ENCODE measurements around the gene DSCAML1.

The DSCAML1 gene

DNA sequence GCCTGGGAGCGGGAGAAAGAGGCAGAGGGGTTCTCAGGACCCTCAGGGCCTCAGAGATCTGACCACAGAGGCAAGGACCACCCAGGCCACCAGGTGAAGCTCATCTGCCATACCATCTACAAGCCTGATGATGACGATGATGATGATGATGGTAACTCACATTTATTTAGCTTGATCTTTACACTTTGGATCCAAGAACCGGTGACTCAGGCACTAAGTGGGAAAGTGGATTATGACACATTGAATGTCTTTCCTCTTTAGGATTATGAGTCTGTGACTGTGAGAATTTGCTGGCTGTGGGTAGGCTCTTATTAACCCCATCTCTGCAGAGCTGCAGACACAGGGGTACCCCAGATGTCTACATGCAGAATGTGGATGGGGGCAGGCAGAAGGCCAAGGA is 110.3 kb downstream of the DSCAML1 start:
- no peak for DNase-seq

DNA sequence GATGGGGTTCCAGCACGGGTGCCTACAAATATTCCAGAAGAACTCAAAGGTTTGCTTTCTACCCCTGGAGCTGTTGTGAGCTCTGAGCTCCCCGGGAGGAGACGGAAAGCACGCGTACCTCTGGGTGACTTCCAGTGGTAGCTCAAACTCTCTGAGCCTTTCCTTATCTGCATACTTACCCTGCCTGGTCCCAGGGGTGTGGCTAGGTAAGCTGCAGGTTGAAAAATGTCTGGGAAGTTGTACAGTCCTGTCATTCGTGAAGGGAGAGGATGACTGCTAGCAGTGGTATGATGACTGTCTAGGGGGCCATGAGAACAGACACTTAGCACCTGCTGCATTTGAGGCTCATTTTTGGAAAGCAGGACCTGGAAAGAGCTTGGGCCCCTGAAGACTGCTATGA is 111.5 kb downstream of the DSCAML1 start:
- DNase-seq = no peak

DNA sequence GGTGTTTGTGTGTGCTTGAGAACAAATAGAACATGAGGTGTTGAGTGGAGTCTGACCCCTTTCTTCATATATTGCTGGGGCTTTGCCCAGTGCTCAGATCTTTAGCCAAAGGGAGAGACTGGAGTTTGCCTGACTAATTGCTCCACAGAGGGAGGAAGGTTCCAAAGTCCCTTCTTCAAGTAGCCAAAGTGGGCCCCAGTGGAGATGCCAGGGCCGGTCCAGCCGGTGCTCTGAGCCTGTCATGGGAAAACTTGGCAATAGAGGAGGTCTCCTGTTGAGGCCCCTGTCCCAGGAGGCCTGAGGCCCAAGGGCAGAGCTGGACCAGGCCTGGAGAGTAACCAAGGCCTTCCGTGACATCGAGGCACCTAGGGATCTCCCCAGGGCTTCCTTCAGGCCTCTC is 112.3 kb downstream of the DSCAML1 start:
- no peak for DNase-seq

DNA sequence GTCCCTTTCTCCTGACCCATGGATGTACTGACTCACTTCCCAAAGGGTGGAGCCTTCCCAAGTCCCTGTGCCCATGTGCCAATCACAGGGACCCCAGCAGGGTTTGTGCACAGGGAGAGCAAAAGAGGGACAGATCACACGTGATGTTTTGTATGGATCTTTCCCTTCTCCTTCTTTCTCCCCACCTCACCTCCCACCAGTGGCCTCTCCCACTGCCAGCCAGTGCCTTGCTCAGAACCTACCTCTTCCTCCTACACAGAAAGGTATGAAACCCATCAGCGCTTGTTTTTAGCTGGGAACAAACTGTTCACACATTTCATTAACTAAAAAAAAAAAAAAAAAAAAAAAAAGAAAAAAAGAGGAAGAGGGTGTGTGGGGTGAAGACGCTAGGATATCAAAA is 112.9 kb downstream of the DSCAML1 start:
- DNase-seq = no peak

DNA sequence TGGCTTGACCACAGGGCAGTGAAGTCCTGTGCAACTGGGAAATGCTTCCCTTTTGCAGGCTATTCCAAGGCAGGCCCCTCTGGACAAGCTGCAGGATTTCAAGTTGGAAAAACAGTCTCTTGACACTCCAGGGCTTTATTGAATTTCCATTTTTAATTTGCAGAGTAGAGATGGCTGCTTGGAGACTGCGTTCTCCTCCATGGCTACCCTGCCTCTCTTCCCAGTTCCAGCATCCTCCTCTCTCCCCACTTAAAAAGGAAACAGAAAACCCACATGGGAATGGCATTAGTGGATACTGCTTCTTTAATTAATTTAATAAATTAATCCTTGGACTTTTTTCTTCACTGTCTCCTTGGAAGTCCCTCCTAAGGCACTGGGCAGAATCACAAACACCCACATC is 115.6 kb downstream of the DSCAML1 start:
- no peak for DNase-seq

DNA sequence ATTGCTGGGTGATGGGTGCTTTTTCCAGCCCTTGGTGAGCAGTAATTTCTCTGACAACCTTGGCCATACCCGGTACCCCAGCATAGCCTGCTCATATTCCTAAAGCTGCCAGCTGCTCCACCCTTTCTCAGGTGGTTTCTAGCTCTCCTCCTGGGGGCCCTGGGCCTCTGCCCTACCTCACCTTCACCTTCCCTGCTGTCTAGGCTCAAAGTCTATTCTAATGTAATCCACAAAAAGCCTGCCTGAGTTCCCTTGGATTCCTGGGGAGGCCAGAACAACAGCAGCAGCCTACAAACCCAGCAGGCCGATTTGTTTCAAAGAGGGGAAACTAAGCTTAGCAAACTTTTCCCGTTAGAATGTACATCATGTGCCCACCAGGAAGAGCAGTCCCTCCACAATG is 117.6 kb downstream of the DSCAML1 start:
- DNase-seq = no peak

DNA sequence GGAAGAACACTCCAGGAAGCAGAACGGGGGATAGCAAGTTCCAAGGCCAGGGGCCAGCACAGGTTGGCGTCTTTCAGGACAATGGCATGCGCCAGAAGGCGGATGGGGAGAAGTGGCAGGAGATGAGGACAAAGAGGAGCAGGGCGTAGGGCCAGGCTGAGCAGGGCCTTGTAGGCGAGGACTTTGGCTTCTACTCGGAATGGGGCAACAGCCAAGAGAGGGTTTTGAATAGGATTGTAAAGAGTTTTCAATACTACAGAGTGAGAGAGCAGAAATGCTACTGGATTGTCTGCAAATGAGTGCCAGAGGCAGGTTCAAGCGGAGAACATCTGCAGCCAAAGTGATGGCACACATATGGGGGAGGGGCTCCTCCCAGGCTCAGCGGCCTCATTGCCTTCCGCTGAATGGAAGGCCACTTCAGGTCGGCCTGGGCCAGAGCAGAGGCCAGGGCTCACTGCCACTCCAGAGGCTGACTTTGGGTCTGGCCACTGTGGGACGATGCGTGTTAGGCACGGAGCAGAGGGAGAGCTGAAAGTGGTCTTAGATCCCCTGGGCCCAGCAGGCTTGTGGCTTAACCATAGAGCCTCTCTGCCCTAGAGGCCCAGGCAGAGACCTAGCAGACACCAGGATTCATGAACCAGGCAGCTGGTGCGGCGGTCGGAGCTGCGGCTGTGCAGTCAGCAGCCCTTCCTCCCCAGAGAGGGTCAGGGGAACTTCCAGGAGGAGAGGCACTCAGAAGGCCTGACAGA is 118.2 kb downstream of the DSCAML1 start:
- no peak for DNase-seq

DNA sequence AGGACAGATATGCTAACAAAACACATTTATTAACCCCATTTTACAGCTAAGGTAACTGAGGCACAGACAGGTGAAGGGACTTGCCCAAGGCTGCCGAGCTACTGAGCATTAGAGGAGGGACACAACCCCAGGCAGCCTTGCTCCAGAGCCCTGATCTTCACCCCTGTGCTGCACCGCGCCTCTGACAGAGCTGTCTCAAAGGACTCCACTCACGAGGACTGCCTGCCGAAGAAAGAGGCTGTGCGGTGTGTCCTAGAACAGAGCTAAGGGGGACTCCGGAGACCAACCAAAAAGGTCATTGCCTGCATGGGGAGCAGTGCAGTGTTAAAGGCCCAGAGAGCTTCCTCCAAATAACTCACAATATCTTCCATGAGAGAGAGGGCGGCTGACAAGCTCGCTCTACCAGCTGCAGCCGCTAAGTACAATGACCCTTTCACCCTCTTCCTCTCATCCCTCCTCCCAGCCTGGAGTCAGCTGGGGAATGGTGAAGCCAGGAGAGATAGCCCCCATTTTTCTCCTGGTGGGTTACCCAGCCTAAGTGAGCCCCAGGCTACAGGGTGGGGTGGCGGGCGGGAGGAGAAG is 119.2 kb downstream of the DSCAML1 start:
- DNase-seq = no peak

DNA sequence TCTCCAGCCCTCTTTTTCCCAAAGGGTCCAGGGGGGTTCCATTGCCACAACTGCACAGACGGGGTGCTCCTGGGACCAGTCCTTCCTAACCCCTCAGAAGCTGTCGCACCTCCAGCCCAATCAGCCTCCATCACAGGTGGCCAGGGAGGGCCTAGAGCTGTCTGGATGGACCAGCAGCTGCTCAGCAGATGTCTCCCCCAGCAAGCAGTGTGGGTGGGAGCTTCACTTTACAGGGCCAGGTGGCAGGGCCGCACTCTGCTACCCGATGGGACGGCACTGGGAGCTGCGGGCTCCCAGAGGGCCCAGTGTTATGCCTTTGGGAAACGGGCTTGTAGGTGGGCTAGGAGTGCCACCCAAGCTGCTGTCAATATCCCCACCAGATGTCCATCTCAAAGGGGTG is 120.5 kb downstream of the DSCAML1 start:
- no peak for DNase-seq

DNA sequence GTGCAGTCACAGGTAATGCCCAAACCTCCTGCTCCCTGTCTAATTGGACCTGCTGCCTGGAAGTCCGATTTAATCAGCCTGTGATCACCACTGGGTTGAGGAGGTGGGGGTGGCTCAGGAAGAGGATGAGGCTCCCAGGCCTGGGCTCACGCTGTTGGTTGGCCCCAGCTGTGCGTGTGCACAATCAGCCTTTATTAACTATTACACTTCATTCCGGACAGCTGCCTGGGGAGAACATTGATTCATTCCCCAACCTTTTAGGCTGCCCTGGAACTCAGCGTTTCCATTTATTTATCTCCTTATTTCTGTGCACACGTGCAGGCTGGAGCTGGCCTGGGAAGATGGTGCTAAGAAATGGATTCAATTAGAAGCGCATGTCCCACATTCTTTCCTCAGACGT is 123.4 kb downstream of the DSCAML1 start:
- DNase-seq = no peak

DNA sequence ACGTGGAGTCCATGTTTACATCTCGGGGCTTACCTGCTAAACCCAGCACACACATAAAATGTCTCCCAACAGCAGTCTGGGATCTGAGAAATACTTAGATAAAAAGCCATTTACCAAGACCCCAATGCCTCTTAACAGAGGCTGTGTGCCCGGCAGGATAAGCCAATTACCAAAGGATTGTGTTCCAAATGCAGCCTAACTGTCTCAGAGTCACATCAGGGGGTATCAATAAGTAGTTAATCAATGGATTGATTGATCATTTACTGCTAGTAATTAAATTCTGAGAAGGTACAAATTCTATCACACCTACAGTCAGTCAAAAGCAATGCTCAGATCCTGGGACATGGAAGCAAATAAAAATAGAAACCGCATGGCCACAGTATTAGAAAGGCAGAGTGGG is 125.6 kb downstream of the DSCAML1 start:
- no peak for DNase-seq

DNA sequence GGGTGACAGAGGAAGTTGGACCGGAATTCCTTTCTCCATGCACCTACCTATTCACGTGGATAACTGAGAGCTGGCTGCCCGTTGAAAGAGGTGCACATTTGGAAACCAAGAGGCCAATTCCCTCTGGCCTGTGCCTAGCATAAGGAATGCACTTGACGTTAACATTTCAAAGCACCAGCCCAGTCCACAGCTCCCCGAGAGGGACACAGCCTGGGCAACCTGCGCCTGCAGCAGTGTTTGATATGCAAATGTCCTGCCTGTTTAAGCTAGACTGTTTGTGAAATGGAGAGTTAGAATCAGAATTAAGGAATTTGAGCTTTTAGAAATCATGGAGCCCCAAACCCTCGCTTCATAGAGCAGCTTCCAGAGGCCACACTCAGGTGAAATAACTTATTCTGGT is 126.1 kb downstream of the DSCAML1 start:
- no peak for DNase-seq

DNA sequence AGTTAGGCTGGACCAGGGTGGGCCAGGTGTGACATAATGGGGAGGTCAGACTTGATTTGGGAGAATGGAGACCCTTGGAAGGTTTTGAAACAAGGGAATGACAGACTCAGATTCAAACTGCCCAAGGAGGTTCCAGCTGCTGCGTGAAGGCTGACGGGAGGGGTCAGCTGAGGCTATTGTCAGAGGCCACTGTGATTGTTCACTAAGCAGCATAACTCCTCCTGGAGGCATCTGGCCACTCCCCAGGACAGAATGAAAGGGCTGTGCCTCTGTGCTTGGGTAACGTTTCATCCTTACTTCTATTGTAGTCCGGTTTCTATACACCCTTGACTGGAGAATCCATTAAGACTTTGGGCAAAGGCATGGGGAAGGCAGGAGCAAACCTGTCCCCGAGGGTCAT is 126.6 kb downstream of the DSCAML1 start:
- no peak for DNase-seq

DNA sequence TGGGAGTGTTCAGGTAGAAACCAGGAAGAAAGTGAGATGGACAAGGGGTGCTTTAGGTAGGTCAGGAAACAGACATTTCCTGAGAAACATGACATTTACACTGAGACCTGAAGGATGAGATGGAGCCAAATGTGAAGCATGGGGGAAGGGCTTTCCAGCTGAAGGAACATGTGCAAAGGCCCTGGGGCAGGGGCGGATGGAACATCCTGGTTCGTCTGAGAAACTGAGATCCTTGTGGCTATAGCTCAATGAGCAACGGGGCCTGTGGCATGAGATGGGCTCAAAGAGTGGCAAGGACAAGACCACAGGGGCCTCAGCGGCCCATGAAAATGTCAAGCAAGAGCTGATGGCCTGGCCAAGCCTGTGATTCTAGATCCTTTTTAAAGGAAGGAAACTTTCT is 127.4 kb downstream of the DSCAML1 start:
- DNase-seq = no peak

DNA sequence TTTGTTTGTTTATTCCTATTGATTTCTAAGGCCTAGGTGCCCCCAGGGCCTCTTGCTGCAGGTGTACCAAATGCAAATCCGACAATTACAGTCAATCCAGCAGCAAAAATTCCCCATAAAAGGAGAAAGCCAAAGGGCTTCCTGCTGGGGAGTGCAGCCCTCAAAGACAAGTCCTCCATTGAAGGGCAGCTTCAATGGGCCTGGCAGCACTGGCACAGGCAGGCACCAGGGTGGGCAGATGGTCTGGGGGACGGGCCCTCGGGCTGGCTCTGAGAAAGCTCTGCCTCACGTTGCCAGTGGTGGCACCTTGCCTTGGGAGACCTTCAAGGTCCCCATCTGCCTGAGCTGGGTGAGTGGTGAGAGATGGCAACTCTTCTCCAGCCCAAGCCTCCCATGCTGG is 128.0 kb downstream of the DSCAML1 start:
- no peak for DNase-seq

DNA sequence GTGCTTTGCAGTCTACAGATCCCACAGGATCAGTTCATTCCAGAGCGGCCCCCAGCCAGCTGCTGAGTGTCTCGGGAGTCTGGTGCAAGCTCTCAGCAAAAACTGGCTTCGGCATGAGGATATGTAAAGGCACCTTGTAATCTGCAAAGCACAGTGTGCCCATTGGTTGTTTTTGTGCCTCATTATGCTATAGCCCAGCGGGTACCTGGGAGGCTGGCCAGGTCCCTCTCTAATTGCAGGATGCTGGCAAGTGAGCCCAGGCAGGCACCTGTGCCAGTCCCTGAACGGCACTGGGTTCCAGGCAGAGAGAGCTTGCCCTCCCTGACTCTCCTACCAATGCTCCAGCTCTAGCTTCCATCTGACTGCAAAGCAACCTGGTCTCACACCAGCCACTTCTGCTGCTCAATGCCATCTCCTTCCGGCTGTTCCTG is 128.7 kb downstream of the DSCAML1 start:
- DNase-seq = no peak

DNA sequence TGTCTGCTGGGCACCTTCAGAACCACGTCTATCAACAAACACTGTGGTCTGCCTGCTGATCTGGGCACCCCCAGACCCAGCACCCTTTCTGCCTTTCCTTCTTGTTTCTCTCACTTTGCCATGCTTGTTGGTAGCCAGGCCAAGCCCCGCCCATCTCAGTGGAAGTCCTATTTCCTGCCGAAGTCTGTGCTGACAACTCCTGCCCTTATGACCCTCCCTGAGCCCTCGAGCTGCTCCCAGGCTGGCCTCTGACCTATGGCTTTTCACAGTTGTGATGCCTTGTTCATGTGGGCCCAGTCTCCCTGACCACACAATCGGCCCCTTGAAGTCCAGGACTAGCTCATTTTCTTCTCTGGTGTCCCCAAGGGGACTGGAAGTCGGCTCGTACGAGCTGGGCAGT is 132.1 kb downstream of the DSCAML1 start:
- no peak for DNase-seq

DNA sequence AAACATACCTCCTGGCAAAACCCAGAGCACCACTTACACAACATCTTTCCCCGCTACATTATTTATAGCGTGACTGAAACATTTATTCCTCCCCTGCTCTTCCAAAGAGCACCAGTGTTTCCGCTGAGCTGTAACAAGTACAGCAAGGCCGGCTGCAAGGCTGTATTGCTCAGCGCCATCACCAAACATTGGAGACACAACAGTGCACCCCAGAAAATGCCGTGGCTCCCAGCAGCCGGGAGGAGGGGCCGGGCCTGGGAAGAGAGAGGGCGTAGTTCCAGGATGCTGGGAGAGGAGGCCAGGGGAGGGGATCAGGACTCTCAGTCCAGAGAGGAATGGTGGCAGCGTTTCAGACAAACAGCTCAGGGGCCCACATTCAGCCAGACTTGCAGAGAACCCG is 133.2 kb downstream of the DSCAML1 start:
- DNase-seq = no peak

DNA sequence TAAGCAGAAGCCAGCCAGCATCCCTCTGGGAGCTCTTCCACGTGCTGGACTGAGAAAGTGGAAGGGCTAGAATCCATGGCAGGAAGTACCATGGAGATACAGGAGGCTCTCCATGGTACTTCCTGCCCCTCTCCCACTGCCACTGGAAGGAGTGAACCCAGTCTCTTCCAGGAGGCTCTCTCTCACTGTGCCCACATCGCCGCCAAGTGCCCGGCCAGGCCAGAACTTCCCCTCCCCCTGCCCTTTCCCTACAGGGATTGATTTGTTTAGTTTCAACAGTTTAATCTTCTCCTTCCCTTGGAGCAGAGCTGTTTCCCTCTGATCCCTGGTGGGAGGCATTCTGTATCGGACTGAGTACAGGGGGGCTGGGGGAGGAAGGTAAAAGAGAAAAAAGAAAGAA is 133.6 kb downstream of the DSCAML1 start:
- DNase-seq = no peak

DNA sequence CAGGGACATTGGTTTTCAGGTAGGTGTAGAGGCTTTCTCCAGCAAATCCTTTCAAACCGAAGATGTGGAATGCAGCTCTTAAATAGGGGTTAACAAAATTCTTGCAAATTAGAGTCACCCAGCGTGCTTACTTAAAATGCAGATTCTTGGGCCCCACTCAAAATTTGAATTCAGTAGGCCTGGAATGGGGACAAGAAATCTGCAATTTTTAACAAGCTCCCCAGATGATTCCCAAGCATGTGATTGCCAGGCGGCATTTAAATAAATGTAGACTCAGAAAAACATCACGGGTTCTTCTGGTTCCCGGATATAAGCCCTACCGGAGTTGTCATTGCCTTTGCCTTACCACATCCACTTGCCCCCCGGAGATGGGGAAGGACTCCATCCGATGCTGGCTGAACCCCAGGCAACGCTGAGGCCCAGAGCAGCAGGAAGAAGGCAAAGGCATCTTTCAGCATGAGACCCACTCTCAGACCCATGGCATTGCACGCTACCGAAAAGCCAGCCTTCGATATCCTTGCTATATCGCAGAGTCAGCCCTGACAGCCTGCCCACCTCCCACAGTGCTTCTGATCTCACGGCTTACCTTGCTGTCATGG is 134.2 kb downstream of the DSCAML1 start:
- DNase-seq = no peak

DNA sequence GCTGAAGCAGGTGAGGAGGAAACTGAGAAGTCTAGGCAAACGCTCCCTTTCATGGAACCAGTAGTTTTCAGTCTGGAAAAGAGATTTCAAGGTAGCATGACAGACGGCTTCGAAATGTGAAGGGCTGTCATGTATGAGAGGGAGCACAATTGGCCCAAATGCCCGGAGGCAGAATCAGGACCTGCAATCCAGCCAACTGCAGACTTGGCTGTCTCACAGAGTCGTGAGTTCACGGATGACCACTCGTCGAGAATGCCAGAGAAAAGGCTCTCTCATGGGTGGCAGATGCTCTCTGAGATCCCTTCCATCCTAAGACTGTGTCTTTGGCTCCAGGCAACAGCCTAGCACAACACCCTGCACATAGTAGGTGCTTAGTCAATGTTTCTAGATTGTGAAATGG is 134.8 kb downstream of the DSCAML1 start:
- DNase-seq = no peak

DNA sequence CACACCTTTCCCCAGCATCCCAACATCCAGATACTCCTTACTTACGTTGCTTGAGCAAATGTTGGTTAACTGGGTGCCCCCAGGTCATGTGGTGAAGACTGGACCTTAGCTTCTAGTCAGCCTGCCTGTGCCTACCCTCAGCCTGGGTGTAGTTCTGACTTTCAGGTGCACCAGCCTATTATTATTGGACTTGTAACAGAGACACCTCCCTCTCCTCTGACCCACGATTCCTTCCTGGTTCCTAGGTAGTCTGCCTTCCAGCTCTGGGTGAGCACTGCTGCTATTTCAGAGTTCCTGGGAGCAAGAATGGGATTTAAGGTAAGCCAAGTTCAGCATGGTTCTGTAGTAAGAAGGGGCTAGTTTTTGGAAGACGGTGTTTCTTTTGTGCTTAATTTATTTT is 138.2 kb downstream of the DSCAML1 start:
- no peak for DNase-seq

DNA sequence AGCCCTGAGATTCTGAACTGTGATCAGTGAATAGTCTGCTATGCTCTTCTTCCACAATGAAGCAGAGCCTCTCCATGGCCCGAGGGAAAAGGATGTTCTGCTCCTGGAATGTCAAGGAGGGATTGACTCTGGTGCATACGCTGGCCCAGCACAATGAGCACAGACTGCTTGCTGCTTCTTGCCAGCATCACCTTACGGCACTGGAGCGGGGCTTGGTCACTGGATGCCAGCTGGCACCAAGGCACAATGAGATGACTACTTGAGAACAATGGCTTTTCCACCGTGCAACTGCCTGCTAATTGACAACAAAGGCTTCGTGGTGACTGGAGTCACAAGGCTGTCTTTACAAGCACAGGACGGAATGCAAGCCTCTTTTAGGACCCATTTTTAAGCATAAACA is 139.2 kb downstream of the DSCAML1 start:
- DNase-seq = no peak
